Vagina (tissue), 2 donors: ENCODE results near the gene ITGB7.
"Not testable (repeated sequence)": the region's sequence is repeated elsewhere in the genome, so short reads cannot be mapped to it uniquely, and the experiment has no call there.

Experiments
- POLR2A ChIP-seq, 2 donors: fragments of 450-650 bp; IDR thresholded peaks; one replicate each; pipeline ENCODE4 v1.6.1; 2017; ENCODE audit warnings: antibody characterized with exemption in 2 of 2, mild to moderate bottlenecking in 2 of 2, moderate library complexity in 2 of 2
- POLR2AphosphoS5 ChIP-seq, 2 donors: sonication (generic); formaldehyde crosslinking; IDR thresholded peaks; one replicate each; pipeline ENCODE4 v1.9.0; 2017; ENCODE audit warnings: antibody characterized with exemption in 2 of 2, mild to moderate bottlenecking in 2 of 2, low read depth in 1 of 2; ENCODE audit not compliant: insufficient read depth in 1 of 2
- TF ChIP-seq, protein P1 (sequence below), 3 experiments: fragments of 450-650 bp in 2 of 3; fragments of 200-600 bp in 1 of 3; sonication (generic) in 1 of 3; IDR thresholded peaks; one replicate each; pipeline ENCODE4 v1.5.1; 2017 to 2019; ENCODE audit warnings: antibody characterized with exemption in 3 of 3, mild to moderate bottlenecking in 2 of 3, moderate library complexity in 2 of 3

- TF ChIP-seq, protein P1, sequence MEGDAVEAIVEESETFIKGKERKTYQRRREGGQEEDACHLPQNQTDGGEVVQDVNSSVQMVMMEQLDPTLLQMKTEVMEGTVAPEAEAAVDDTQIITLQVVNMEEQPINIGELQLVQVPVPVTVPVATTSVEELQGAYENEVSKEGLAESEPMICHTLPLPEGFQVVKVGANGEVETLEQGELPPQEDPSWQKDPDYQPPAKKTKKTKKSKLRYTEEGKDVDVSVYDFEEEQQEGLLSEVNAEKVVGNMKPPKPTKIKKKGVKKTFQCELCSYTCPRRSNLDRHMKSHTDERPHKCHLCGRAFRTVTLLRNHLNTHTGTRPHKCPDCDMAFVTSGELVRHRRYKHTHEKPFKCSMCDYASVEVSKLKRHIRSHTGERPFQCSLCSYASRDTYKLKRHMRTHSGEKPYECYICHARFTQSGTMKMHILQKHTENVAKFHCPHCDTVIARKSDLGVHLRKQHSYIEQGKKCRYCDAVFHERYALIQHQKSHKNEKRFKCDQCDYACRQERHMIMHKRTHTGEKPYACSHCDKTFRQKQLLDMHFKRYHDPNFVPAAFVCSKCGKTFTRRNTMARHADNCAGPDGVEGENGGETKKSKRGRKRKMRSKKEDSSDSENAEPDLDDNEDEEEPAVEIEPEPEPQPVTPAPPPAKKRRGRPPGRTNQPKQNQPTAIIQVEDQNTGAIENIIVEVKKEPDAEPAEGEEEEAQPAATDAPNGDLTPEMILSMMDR (IDR thresholded peaks at IDR 0.05) = not testable (repeated sequence)
- TF ChIP-seq POLR2AphosphoS5 (IDR thresholded peaks at IDR 0.05; ENCODE audit: insufficient read depth in 1 of 2, low read depth in 1 of 2); POLR2A (IDR thresholded peaks at IDR 0.05): not testable (repeated sequence)
Measured at GRCh38 chr12:53202316-53202715, 4.7 kb downstream of the ITGB7 start.
